ENCODE measurements around the gene SLC44A5.
"Not testable (repeated sequence)": the region's sequence is repeated elsewhere in the genome, so short reads cannot be mapped to it uniquely, and the experiment has no call there.

SLC44A5 gene

DNA sequence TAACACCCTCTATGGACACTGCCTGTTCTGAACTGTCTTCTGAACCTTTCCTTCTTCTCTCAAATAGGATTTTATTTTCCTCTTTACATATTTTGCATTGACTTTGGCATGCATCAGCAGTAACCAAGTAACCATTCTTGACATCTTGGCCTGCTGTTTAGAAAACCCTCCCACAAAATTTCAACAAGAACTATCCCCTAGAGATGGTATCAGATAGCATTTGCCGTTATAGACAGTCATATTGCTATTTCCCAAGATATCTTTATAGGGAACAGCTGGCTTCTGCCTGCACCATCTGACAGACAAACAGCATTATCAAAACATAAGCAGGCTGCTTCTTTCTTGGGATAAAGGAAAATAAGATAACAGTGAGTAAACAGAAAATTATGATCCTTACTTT is 422.0 kb downstream of the SLC44A5 start:
- no peaks in the 10 kb centered on the region for H3K27me3 ChIP-seq (ENCODE audit: control insufficient read depth, insufficient read depth, low read length)
- no peaks in the 10 kb centered on the region for H3K36me3 ChIP-seq (ENCODE audit: control insufficient read depth, insufficient read depth, low read length)
- no peak overlapping the region for H3K9ac ChIP-seq (ENCODE audit: low read depth, low read length)
- H3K4me1 ChIP-seq (ENCODE audit: control insufficient read depth, insufficient read depth, low read length), result no peaks in the 10 kb centered on the region
- no peaks in the 10 kb centered on the region for H3K9me3 ChIP-seq (ENCODE audit: control insufficient read depth, insufficient read depth, low read length)
- no peak overlapping the region for H3K4me3 ChIP-seq (ENCODE audit: low read depth, low read length)

DNA sequence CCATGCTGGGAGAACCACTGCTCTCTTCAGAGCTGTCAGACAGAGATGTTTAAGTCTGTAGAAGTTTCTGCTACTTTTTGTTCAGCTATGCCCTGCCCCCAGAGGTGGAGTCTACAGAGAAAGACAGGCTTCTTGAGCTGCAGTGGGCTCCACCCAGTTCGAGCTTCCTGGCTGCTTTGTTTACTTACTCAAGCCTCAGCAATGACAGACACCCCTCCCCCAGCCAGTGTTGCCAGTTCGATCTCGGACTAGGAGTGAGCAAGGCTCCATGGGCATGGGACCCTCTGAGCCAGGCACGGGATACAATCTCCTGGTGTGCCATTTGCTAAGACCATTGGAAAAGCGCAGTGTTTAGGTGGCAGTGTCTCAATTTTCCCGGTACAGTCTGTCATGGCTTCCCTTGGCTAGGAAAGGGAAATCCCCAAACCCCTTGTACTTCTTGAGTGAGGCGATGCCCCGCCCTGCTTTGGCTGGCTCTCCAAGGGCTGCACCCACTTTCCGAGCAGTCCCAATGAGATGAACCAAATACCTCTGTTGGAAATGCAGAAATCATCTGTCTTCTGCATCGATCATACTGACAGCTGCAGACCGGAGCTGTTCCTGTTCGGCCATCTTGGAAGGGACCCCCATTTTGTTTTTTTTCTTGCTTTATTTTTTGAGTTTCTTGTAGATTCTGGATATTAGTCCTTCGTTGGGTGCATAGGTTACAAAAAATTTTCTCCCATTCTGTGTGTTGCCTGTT is 429.5 kb downstream of the SLC44A5 start:
- H3K4me3 ChIP-seq (ENCODE audit: low read depth, low read length); H3K27me3 ChIP-seq (ENCODE audit: control insufficient read depth, insufficient read depth, low read length); H3K36me3 ChIP-seq (ENCODE audit: control insufficient read depth, insufficient read depth, low read length); H3K4me1 ChIP-seq (ENCODE audit: control insufficient read depth, insufficient read depth, low read length); H3K9ac ChIP-seq (ENCODE audit: low read depth, low read length); H3K9me3 ChIP-seq (ENCODE audit: control insufficient read depth, insufficient read depth, low read length): not testable (repeated sequence)

DNA sequence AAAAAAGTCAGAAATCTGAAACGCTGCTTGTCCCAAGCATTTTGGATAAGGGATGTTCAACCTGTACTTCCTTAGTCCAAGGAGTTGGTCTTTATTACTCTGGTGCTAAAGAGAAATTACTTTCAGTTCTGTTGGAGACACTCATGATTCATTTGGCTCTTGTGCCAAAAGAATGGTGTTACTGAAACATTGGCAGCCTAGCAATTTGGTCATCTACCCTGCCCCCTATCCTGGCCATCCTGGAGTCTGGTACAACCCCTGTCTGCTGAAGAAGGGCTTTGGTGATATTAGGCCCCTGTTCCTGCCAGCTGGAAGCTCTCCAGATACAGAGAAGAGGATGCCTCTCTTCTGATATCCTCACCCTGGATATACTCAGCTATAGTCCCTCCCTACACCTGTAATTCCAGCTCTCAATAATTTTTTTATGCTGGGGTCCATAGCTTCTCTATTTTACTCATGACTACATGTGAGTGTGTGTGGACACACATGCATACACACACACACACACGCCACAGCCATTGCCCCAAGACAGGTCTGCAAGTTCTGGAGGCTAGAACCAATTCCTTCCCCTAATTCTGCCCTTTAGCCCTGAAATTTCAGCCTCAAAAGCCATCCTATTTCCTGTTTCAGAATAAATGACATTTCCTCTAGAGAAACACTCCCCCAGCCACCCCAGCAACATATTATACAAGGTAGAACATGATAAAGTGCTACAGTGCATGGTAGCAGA is 436.7 kb downstream of the SLC44A5 start:
- Histone ChIP-seq H3K27me3 (ENCODE audit: control insufficient read depth, insufficient read depth, low read length) (no peaks in the 10 kb centered on the region), H3K9ac (ENCODE audit: low read depth, low read length) (no peak overlapping the region), H3K36me3 (ENCODE audit: control insufficient read depth, insufficient read depth, low read length) (no peaks in the 10 kb centered on the region), H3K9me3 (ENCODE audit: control insufficient read depth, insufficient read depth, low read length) (no peaks in the 10 kb centered on the region), H3K4me1 (ENCODE audit: control insufficient read depth, insufficient read depth, low read length) (no peaks in the 10 kb centered on the region), H3K4me3 (ENCODE audit: low read depth, low read length) (no peak overlapping the region)

DNA sequence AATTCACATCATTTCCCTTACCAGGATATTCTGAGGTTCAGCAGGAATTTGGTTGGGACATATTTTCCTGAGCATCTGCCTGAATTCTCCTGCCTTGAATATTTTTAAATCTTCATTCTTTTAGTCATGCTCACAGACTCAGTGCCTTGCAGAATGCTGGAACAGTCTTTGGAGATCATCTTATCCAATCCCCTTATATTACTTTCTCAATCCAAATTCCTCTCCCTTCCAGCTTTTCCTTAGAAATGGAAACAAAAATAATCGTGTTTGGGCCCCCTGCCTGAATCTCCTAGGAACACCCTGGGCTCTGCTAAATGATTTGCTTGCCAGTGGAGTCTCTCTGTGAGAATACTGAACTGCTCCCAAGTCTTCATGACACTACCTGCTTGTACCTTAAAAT is 438.4 kb downstream of the SLC44A5 start:
- no peak overlapping the region for H3K9ac ChIP-seq (ENCODE audit: low read depth, low read length)

DNA sequence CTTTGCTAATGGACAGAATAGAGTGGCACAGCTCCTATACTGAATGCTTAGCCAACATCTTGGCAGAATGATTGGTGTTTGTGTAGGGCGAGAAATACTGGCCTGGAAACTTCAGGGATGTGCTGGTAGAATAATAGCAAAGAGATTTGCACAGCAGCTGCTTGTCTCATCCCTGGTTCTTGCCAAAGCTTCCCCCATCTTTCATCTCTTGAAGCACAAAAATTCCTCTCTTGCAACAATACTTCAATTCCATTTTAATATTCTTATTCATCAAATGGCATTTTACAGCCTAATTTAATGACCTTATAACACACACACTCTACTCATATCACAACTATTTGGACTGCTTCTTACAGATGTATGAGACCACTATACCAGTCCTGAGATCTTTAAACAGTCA is 439.0 kb downstream of the SLC44A5 start:
- Histone ChIP-seq H3K36me3 (ENCODE audit: control insufficient read depth, insufficient read depth, low read length) (no peaks in the 10 kb centered on the region), H3K4me1 (ENCODE audit: control insufficient read depth, insufficient read depth, low read length) (no peaks in the 10 kb centered on the region), H3K9me3 (ENCODE audit: control insufficient read depth, insufficient read depth, low read length) (no peaks in the 10 kb centered on the region), H3K27me3 (ENCODE audit: control insufficient read depth, insufficient read depth, low read length) (no peaks in the 10 kb centered on the region), H3K9ac (ENCODE audit: low read depth, low read length) (no peak overlapping the region), H3K4me3 (ENCODE audit: low read depth, low read length) (no peak overlapping the region)

More for the DNA sequence above, 438.4 kb downstream of the SLC44A5 start:
- Histone ChIP-seq H3K4me3 (ENCODE audit: low read depth, low read length) (no peak overlapping the region), H3K4me1 (ENCODE audit: control insufficient read depth, insufficient read depth, low read length) (no peaks in the 10 kb centered on the region), H3K27me3 (ENCODE audit: control insufficient read depth, insufficient read depth, low read length) (no peaks in the 10 kb centered on the region), H3K9me3 (ENCODE audit: control insufficient read depth, insufficient read depth, low read length) (no peaks in the 10 kb centered on the region), H3K36me3 (ENCODE audit: control insufficient read depth, insufficient read depth, low read length) (no peaks in the 10 kb centered on the region)

DNA sequence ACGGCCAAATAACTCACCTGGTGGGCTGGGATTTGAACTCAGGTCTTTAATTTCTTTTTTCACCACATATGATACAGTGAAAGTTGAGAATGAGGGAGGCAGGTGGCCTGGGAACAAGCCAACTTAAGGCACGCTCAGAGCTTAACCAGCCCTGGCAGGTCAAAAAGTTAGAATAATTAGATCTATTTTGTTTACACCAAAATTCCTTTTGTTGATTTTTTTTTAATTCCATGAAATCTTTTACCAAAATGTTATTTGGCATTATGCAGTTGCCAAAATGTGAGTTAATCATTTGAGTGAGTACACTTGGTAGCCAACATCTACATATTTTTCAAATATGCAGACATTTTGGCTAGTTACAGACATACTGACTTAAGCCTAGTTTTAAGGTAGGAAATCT is 439.9 kb downstream of the SLC44A5 start:
- Histone ChIP-seq H3K27me3 (ENCODE audit: control insufficient read depth, insufficient read depth, low read length) (no peaks in the 10 kb centered on the region), H3K4me3 (ENCODE audit: low read depth, low read length) (no peak overlapping the region), H3K4me1 (ENCODE audit: control insufficient read depth, insufficient read depth, low read length) (no peaks in the 10 kb centered on the region), H3K36me3 (ENCODE audit: control insufficient read depth, insufficient read depth, low read length) (no peaks in the 10 kb centered on the region), H3K9ac (ENCODE audit: low read depth, low read length) (no peak overlapping the region), H3K9me3 (ENCODE audit: control insufficient read depth, insufficient read depth, low read length) (no peaks in the 10 kb centered on the region)

DNA sequence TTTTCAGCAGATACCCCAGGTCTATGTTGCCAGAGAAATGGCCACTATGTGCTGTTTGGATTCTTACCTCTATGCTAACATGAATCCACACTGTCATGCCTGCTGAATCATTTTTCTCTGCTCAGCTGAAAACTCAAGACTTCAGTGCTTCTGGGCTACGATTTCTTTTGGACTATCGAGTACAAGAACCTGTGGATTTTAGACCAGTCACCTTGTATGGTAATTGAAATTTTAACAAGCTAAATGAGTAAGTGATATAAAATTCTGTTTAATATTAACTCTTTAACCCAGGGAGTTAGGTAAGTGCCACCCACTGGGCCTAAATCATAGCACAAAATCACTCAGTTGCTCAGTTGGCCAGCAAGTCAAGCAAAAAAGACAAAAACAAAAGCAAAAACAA is 440.9 kb downstream of the SLC44A5 start:
- Histone ChIP-seq H3K4me1 (ENCODE audit: control insufficient read depth, insufficient read depth, low read length) (no peaks in the 10 kb centered on the region), H3K9ac (ENCODE audit: low read depth, low read length) (no peak overlapping the region), H3K4me3 (ENCODE audit: low read depth, low read length) (no peak overlapping the region), H3K9me3 (ENCODE audit: control insufficient read depth, insufficient read depth, low read length) (no peaks in the 10 kb centered on the region), H3K27me3 (ENCODE audit: control insufficient read depth, insufficient read depth, low read length) (no peaks in the 10 kb centered on the region), H3K36me3 (ENCODE audit: control insufficient read depth, insufficient read depth, low read length) (no peaks in the 10 kb centered on the region)

DNA sequence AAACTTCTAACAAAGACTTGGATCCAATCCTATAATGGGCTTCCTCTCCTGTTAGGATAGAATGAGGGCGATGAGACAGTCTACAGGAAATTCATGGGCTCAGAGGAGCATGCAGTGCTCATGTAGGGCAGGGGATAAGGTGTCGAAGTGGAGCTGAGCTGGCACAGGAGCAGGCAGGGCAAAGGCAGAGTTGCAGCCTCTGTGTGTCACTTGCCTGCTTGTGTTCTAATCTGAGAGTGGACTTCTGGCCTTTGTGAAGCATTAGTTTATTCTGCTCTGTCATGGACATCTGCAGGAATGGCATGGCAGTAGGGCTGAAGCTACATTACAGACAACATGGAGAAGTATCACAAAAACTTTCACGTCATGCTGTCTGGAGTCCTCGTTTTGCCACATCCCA is 444.1 kb downstream of the SLC44A5 start:
- Histone ChIP-seq H3K27me3 (ENCODE audit: control insufficient read depth, insufficient read depth, low read length) (no peaks in the 10 kb centered on the region), H3K4me3 (ENCODE audit: low read depth, low read length) (no peak overlapping the region), H3K36me3 (ENCODE audit: control insufficient read depth, insufficient read depth, low read length) (no peaks in the 10 kb centered on the region), H3K9me3 (ENCODE audit: control insufficient read depth, insufficient read depth, low read length) (no peaks in the 10 kb centered on the region), H3K9ac (ENCODE audit: low read depth, low read length) (no peak overlapping the region), H3K4me1 (ENCODE audit: control insufficient read depth, insufficient read depth, low read length) (peaks cover 2% of the 10 kb centered on the region)

DNA sequence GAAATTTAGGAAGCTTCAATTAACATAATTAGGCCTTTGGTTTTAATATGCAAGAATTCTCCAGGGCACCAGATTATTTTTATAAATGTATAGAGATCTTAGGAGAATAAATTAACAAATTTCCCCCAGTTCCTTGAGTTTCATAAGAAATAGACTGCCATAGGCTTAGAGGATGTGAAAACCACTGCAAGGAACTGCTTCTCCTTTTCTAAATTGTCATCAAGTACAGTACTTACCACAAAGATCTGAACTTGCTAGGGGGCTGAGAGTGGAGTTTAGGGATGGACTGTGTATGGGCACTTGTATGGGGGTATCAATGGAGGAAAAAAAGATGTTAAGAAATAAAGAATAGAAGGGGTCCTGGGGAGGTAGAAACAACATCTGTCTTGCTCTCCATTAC is 445.6 kb downstream of the SLC44A5 start:
- Histone ChIP-seq H3K4me3 (ENCODE audit: low read depth, low read length) (no peak overlapping the region), H3K9ac (ENCODE audit: low read depth, low read length) (no peak overlapping the region), H3K27me3 (ENCODE audit: control insufficient read depth, insufficient read depth, low read length) (no peaks in the 10 kb centered on the region), H3K36me3 (ENCODE audit: control insufficient read depth, insufficient read depth, low read length) (no peaks in the 10 kb centered on the region), H3K9me3 (ENCODE audit: control insufficient read depth, insufficient read depth, low read length) (no peaks in the 10 kb centered on the region), H3K4me1 (ENCODE audit: control insufficient read depth, insufficient read depth, low read length) (peaks cover 2% of the 10 kb centered on the region)

DNA sequence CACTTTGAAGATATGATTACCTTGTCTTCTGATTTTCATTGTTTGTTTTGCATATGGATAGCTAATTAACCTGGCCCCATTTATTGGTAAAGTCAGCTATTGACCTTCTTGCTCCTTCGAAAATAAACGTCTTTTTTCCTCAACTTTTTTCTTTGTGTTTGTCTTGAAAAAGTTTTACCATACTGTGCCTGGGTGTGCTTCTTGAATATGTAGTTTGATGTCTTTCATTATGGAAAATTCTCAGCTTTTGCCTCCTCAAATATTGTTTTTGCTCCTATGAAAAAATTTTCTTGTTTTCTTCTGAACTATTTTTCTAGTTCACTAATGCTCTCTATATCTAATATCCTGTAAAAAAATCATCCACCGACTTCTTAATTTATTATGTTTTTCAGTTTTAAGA is 451.8 kb downstream of the SLC44A5 start:
- H3K4me1 ChIP-seq (ENCODE audit: control insufficient read depth, insufficient read depth, low read length), result peaks cover 2% of the 10 kb centered on the region
- no peak overlapping the region for H3K9ac ChIP-seq (ENCODE audit: low read depth, low read length)
- H3K9me3 ChIP-seq (ENCODE audit: control insufficient read depth, insufficient read depth, low read length), result no peaks in the 10 kb centered on the region
- H3K27me3 ChIP-seq (ENCODE audit: control insufficient read depth, insufficient read depth, low read length), result no peaks in the 10 kb centered on the region
- H3K4me3 ChIP-seq (ENCODE audit: low read depth, low read length), result no peak overlapping the region
- H3K36me3 ChIP-seq (ENCODE audit: control insufficient read depth, insufficient read depth, low read length), result no peaks in the 10 kb centered on the region
